Neuronal stem cell (in vitro differentiated cells): ENCODE results near the gene ABHD16A.

Experiments used
- DNase-seq: peaks from one replicate; pipeline ENCODE4 v3.0.0-alpha.2; 2013; ENCODE audit warnings: low spot score
- H2AFZ ChIP-seq: one replicate; pipeline ENCODE4 v1.6.1; 2013; ENCODE audit warnings: mild to moderate bottlenecking, low read length, inconsistent platforms
- H2AK5ac ChIP-seq: 2 replicates; pipeline ENCODE4 v1.6.1; 2013; ENCODE audit warnings: low read depth, mild to moderate bottlenecking, inconsistent platforms, low read length, moderate library complexity, mixed read lengths
- H2BK120ac ChIP-seq: 2 replicates; pipeline ENCODE4 v1.6.1; 2013; ENCODE audit warnings: low read depth, mild to moderate bottlenecking, inconsistent platforms, low read length, moderate library complexity, mixed read lengths
- H2BK12ac ChIP-seq: one replicate; pipeline ENCODE4 v1.6.1; 2013; ENCODE audit warnings: low read length, inconsistent platforms
- H2BK15ac ChIP-seq: 2 replicates; pipeline ENCODE4 v1.6.1; 2013; ENCODE audit warnings: mild to moderate bottlenecking, low read length, inconsistent platforms, mixed read lengths
- H2BK5ac ChIP-seq: one replicate; pipeline ENCODE4 v1.6.1; 2013; ENCODE audit warnings: inconsistent platforms, mild to moderate bottlenecking, low read length, moderate library complexity
- H3K14ac ChIP-seq: one replicate; pipeline ENCODE4 v1.6.1; 2013; ENCODE audit warnings: low read length, inconsistent platforms
- H3K18ac ChIP-seq: 2 replicates; pipeline ENCODE4 v1.6.1; 2013; ENCODE audit warnings: low read length, inconsistent platforms
- H3K23ac ChIP-seq: 2 replicates; pipeline ENCODE4 v1.6.1; 2013; ENCODE audit warnings: low read depth, mild to moderate bottlenecking, mixed read lengths, low read length, inconsistent platforms; ENCODE audit not compliant: poor library complexity
- H3K27ac ChIP-seq: replicated peaks from 3 replicates; pipeline ENCODE4 v1.5.1; 2013; ENCODE audit warnings: low read length, inconsistent platforms
- H3K27me3 ChIP-seq, 3 experiments: 2 replicates each; pipeline ENCODE4 v1.6.1; 2013; ENCODE audit warnings: low read length in 3 of 3, mild to moderate bottlenecking in 2 of 3, inconsistent platforms in 1 of 3, low read depth in 1 of 3, mixed read lengths in 1 of 3, moderate library complexity in 1 of 3; ENCODE audit not compliant: control insufficient read depth in 3 of 3, insufficient read depth in 3 of 3
- H3K36me3 ChIP-seq, 2 donors: replicated peaks in 1 of 2; 2 replicates each; pipeline ENCODE4 v1.6.1; 2013; ENCODE audit warnings: low read length in 2 of 2; ENCODE audit not compliant: control insufficient read depth in 2 of 2, insufficient read depth in 2 of 2
- H3K4ac ChIP-seq: 2 replicates; pipeline ENCODE4 v1.6.1; 2013; ENCODE audit warnings: inconsistent platforms, mild to moderate bottlenecking, low read length, moderate library complexity
- H3K4me1 ChIP-seq, 2 donors: 1 replicate in 1 of 2; 2 replicates in 1 of 2; pipeline ENCODE4 v1.6.1; 2013; ENCODE audit warnings: low read length in 2 of 2, low read depth in 1 of 2; ENCODE audit not compliant: control insufficient read depth in 2 of 2, insufficient read depth in 1 of 2
- H3K4me2 ChIP-seq: one replicate; pipeline ENCODE4 v1.6.1; 2013; ENCODE audit warnings: mild to moderate bottlenecking, low read length, inconsistent platforms; ENCODE audit not compliant: insufficient read depth, poor library complexity, severe bottlenecking
- H3K4me3 ChIP-seq, 2 donors: 2 replicates each; pipeline ENCODE4 v1.5.1; 2013; ENCODE audit warnings: low read length in 2 of 2, mild to moderate bottlenecking in 2 of 2, inconsistent platforms in 1 of 2, moderate library complexity in 1 of 2
- H3K79me1 ChIP-seq: one replicate; pipeline ENCODE4 v1.6.1; 2013; ENCODE audit warnings: low read depth, mild to moderate bottlenecking, inconsistent platforms, low read length, moderate library complexity
- H3K9ac ChIP-seq: one replicate; pipeline ENCODE4 v1.6.1; 2013; ENCODE audit warnings: mild to moderate bottlenecking, low read depth, low read length, inconsistent platforms; ENCODE audit not compliant: poor library complexity
- H3K9me3 ChIP-seq, 2 donors: replicated peaks in 1 of 2; 2 replicates each; pipeline versions ENCODE3 to v1.6.1; 2013; ENCODE audit warnings: low read length in 2 of 2, mild to moderate bottlenecking in 2 of 2, inconsistent platforms in 1 of 2, low read depth in 1 of 2, mixed read lengths in 1 of 2, moderate library complexity in 1 of 2; ENCODE audit not compliant: control insufficient read depth in 2 of 2, insufficient read depth in 1 of 2
- H4K8ac ChIP-seq: one replicate; pipeline ENCODE4 v1.6.1; 2013; ENCODE audit warnings: low read depth, mild to moderate bottlenecking, inconsistent platforms, low read length, moderate library complexity
- H4K91ac ChIP-seq: one replicate; pipeline ENCODE4 v1.6.1; 2013; ENCODE audit warnings: low read length, low read depth, mild to moderate bottlenecking, inconsistent platforms; ENCODE audit not compliant: poor library complexity
- WGBS, 2 donors: extraction: QIAGEN DNeasy Blood & Tissue Kit; methylation state at CpG; one replicate each; pipeline ENCODE4 v1.1.7; 2013; ENCODE audit warnings: missing lambda C conversion rate in 2 of 2, mixed read lengths in 1 of 2; ENCODE audit not compliant: insufficient read length in 2 of 2, insufficient replicate concordance in 1 of 2; ENCODE audit errors: extremely low coverage in 2 of 2; 5-methylcytosine and 5-hydroxymethylcytosine counted together

ABHD16A gene

DNA sequence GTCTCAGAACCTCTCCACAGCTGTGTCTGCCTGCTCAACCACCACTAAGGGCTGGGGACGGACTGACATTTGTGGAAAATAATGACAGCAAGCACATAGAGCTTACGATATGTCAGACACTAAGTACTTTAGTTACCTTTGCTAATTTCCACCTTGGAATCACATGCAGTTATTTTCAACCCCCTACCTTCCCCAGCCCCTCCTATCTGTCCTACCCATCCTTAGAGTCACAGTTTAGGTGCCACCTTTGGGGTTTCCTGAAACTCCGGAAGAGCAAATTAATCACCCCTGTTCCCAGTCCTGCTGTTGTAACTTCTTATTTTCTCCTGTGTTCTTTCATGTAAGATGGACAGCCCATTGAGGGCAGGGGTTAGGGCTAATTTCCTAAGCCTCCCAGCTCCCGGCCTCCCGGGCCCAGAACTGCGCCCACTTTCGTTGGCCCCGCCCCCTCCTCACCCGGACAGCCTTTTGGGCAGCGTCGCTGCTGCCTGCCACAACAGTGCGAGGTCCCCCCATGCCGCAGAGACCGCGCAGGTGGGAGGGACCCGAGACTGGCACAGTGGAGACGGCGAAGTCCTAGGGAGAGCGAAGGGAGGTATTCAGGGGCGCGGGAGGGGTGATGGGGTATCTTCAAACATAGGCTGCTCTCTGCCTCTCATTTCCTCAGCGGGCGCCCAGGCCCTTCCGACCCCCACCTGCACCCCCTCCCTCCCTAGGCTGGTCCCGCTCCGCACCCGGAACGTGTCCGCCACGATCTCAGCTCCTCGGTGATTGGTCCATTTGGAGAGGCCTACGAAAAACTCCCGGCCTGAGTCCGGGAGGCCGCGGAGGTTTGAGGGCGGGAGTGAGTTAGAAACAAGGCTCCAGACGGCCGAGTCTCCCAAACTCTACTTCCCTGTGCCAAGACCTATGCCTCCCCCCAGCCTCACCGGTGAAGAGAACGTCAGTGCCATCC is 24.9 kb upstream of the ABHD16A start:
- H3K18ac ChIP-seq, result no peak overlapping the region
- H3K4ac ChIP-seq, result no peak overlapping the region
- no peaks in the 10 kb centered on the region for H3K27me3 ChIP-seq
- no peaks in the 10 kb centered on the region for H3K9me3 ChIP-seq
- peak overlapping the region; percentile 36 for H2AK5ac ChIP-seq
- H2BK120ac ChIP-seq, result no peak overlapping the region
- H3K23ac ChIP-seq, result peak overlapping the region; percentile 92
- H3K9ac ChIP-seq, result no peak overlapping the region
- H3K4me3 ChIP-seq, result peak overlapping the region in 1 of 2 donors; percentile 83
- H4K91ac ChIP-seq, result no peak overlapping the region
- peaks cover 9 to 13% of the 10 kb centered on the region in 2 donors for H3K4me1 ChIP-seq
- peaks cover 7% of the 10 kb centered on the region for H3K79me1 ChIP-seq
- DNase-seq, result no peak
- H3K4me2 ChIP-seq, result no peak overlapping the region
- no peak overlapping the region for H3K27ac ChIP-seq
- H3K36me3 ChIP-seq, result peaks cover 48 to 73% of the 10 kb centered on the region in 2 donors
- H2BK15ac ChIP-seq, result no peak overlapping the region
- peak overlapping the region; percentile 53 for H4K8ac ChIP-seq
- no CpG with 5 or more reads among the region's 41 CpGs for WGBS, 2 donors
- no peak overlapping the region for H3K14ac ChIP-seq
- no peak overlapping the region for H2BK12ac ChIP-seq
- H2AFZ ChIP-seq, result no peak overlapping the region
- H2BK5ac ChIP-seq, result peak overlapping the region; percentile 85

DNA sequence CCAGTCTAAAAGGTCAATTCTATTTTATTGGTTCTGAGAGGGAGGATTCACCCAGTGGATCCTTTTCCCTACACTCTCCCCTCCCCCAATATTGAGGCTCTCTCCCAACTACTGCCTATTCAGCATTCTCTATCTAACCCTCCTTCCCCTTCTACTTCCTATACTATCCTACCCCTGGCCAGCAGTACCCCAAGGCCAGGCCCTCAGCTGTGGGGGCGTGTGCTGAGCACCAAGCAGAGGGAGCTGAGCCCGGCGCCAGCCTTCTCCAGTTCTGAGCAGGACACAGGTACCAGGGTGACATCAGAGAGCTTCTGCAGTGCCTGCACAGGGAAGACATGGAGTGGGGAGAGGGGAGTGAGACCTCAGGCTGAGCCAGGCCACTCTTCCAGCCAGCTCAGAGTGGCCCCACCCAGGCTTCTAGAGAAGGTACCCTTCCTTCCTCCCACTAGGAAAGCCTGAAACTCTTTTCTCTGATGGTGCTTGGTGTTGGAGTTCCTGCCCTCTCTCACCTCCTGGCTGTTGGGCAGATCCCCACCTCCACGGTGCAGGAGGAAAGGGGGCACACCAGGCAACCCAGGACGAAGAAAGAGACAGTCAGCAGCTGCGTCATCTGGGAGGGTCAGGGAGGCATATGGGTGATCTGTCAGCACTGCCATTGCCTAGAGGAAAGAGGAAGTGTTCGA is 24.1 kb upstream of the ABHD16A start:
- Histone ChIP-seq H3K9me3 (no peaks in the 10 kb centered on the region), H3K14ac (no peak overlapping the region), H2BK120ac (no peak overlapping the region), H2BK5ac (no peak overlapping the region), H3K9ac (no peak overlapping the region), H3K4me2 (no peak overlapping the region), H2BK12ac (no peak overlapping the region), H3K18ac (no peak overlapping the region), H3K36me3 (peaks cover 46 to 66% of the 10 kb centered on the region in 2 donors), H2BK15ac (no peak overlapping the region), H3K27me3 (no peaks in the 10 kb centered on the region), H2AFZ (no peak overlapping the region), H3K4me3 (no peak overlapping the region), H3K27ac (no peak overlapping the region), H2AK5ac (no peak overlapping the region), H3K4ac (no peak overlapping the region), H3K79me1 (peaks cover 7% of the 10 kb centered on the region), H4K8ac (no peak overlapping the region), H4K91ac (no peak overlapping the region), H3K4me1 (peaks cover 9 to 13% of the 10 kb centered on the region in 2 donors), H3K23ac (no peak overlapping the region)
- no CpG with 5 or more reads among the region's 7 CpGs for WGBS, 2 donors
- no peak for DNase-seq

- Histone ChIP-seq H3K9ac (no peak overlapping the region), H4K91ac (no peak overlapping the region), H3K36me3 (peaks cover 35 to 51% of the 10 kb centered on the region in 2 donors)
Measured at GRCh38 chr6:31725502-31726350, 22.6 kb upstream of the ABHD16A start.

More at GRCh38 chr6:31725502-31726350, 22.6 kb upstream of the ABHD16A start:
- H3K23ac ChIP-seq, result no peak overlapping the region
- no peak overlapping the region for H2BK5ac ChIP-seq
- H3K9me3 ChIP-seq, result no peaks in the 10 kb centered on the region
- no peak overlapping the region for H3K4ac ChIP-seq
- DNase-seq, result no peak
- H3K27me3 ChIP-seq, result no peaks in the 10 kb centered on the region
- no peak overlapping the region for H3K4me3 ChIP-seq
- WGBS, 2 donors, result no CpG with 5 or more reads among the region's 12 CpGs
- no peak overlapping the region for H2AK5ac ChIP-seq
- no peak overlapping the region for H3K27ac ChIP-seq
- no peak overlapping the region for H3K4me2 ChIP-seq
- no peak overlapping the region for H2BK120ac ChIP-seq
- H4K8ac ChIP-seq, result no peak overlapping the region
- no peak overlapping the region for H2BK15ac ChIP-seq
- H3K4me1 ChIP-seq, result peaks cover 7 to 10% of the 10 kb centered on the region in 2 donors
- no peak overlapping the region for H3K14ac ChIP-seq
- H3K18ac ChIP-seq, result no peak overlapping the region
- H3K79me1 ChIP-seq, result peaks cover 7% of the 10 kb centered on the region
- H2BK12ac ChIP-seq, result no peak overlapping the region
- no peak overlapping the region for H2AFZ ChIP-seq
